ENCODE measurements around the gene NCAM1. TPM values are rescaled to one million over a fixed set of nuclear protein-coding genes. Genes with fewer than 3 reads are reported as not detected.

Gene NCAM1
- total RNA-seq, 1 donor from 2014 or later = 1.2 TPM

DNA sequence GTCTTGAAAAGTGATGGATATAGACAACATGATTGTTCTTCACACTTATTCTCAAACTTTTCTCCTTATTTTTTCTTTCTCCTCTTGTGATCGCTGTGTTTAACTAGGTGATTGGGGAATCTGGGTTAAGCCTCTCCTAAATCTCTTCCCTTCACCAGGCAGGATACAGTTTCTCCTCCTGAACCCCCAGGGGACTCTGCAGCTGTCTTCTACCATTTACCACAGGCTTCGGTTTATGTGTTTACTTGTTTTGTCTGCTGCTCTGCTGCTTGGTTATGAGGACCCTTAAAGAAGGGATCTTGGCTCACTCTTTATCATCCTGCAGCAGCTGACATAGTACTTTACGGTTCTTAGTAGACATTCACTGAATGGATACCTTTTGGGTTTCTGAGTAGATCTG is 124.2 kb downstream of the NCAM1 start:
- no peak for DNase-seq (ENCODE audit: low read depth in 2 of 2)

GRCh38 chr11:113087706-113088105 is 126.5 kb downstream of the NCAM1 start:
- DNase-seq (ENCODE audit: low read depth in 2 of 2) = no peak

GRCh38 chr11:113090716-113091480 is 129.7 kb downstream of the NCAM1 start:
- DNase-seq (ENCODE audit: low read depth in 2 of 2) = no peak

DNA sequence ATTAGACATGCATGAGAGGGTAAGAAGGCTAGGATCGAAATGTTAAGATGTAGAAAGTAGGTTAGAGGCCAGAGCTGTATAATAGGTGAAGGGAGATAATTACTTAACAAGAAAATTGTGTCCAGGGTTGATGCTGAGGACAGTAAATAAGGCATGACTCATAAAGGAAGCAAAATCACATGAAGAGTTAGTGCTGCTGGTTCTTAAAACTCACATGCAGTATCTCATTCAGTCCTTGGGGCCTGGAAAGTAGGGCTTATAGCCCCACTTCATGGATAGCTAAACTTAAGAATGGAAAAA is 130.2 kb downstream of the NCAM1 start:
- no peak for DNase-seq (ENCODE audit: low read depth in 2 of 2)

- no peak for DNase-seq (ENCODE audit: low read depth in 2 of 2)
Observed at GRCh38 chr11:113096648-113097047, 135.4 kb downstream of the NCAM1 start.

GRCh38 chr11:113103932-113104690 is 142.9 kb downstream of the NCAM1 start:
- DNase-seq (ENCODE audit: low read depth in 2 of 2) = no peak

DNA sequence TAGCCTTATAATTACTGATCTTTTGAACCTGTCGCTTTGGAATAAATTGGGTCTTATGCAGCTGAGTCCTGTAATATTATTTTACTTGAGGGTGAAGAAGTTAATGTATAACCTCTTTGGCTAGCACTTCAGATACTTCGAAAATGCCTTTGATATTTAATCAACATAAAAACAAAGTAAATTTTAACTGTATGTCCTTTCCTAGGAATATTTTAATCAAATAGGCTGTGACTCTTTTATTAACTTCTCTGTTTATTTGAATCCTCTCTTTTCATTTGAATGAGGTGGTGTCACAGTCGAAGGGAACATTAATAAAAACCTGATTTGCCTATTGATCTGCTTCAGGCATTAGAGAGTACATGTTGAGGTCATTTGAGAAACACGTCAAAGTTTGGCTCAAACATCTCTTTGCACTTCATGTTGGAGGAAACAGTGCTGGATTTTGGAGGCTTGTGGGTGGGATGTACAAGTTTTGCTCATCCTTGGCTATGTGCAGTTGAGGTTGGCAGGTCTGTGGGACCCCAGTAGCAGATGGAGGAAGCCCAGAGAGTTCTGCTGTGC is 143.6 kb downstream of the NCAM1 start:
- no peak for DNase-seq (ENCODE audit: low read depth in 2 of 2)

GRCh38 chr11:113105592-113105991 is 144.4 kb downstream of the NCAM1 start:
- DNase-seq (ENCODE audit: low read depth in 2 of 2) = no peak

GRCh38 chr11:113106507-113106906 is 145.3 kb downstream of the NCAM1 start:
- DNase-seq (ENCODE audit: low read depth in 2 of 2) = no peak

GRCh38 chr11:113110046-113110445 is 148.8 kb downstream of the NCAM1 start:
- DNase-seq (ENCODE audit: low read depth in 2 of 2) = no peak

DNA sequence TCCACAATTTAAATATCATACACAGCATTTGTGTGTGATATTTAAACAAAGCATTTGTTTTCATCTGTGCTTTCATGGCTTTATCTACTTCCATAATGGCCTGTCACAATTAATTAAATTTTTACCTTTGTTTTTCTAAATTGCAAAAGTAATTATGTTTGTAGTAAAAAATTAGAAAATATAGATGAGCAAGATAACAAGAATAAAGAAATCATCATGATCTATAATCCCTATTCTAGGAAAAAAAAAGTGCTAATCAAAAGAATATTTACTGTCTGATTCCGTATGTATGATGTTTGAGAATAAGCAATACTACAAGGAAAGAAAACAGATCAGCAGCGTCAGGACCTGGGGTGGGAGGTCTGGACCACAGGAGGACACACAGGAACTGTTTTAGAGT is 149.9 kb downstream of the NCAM1 start:
- no peak for DNase-seq (ENCODE audit: low read depth in 2 of 2)

DNA sequence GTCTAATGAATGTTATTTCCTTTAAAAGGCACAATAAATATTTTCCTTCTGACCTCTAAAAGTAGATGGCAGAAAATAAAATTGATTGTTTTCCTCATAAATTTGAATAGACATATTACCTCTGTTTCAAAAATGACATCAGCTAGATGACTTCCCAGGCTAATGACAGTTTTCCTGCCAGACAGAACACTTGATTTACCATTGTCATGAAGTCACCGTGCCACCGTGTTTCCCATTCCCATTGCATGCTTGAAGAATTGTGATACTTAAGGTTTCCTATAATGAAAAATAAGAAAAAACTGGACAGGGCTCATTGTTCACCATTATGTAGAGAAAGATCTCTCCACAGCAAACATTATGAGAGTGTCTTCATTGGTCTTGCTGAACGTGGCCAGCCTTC is 151.1 kb downstream of the NCAM1 start:
- DNase-seq (ENCODE audit: low read depth in 2 of 2) = no peak

DNA sequence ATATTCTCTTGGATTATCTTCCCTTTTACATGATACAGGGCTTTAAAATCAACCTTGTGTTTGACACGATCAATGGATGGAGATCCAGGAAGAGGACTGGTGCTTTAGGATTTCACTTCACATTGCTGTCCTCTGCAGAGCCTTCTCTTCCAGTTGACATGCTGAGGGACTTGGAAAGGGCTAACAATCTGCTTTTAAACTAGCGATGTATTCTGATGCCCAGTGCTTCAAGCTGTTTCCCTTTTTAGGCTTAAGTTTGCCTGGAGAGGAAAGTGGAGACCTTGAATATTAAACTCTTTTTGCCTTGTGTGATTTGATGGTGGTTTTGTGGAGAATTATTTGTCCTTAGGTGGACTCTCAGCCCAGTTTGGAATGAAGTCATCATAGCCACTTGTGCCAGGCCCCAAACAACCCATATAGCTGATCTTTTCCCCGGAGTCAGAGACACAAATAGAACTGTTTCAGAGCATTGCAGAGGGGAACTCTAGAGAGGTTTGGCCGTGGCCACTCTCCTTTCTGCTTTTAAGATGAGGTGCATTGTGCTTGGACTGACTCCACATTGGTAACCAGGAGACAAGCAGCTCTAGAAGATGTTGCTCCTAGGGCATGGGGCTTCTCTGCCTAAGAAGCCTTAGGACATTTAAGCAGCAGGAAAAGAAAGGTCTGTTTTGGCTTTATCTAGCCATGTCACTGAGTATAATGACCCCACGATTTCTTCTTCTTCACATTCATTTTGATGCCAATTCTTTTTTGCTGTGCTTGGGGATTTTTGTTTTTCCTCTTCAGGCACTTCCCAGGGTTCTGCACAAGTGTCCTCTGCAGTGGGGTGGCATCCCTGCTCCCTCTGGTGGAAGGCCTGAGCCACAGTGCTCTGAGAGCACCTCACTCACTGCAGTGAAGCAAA is 152.8 kb downstream of the NCAM1 start:
- DNase-seq (ENCODE audit: low read depth in 2 of 2) = peak; percentile 3 to 64

DNA sequence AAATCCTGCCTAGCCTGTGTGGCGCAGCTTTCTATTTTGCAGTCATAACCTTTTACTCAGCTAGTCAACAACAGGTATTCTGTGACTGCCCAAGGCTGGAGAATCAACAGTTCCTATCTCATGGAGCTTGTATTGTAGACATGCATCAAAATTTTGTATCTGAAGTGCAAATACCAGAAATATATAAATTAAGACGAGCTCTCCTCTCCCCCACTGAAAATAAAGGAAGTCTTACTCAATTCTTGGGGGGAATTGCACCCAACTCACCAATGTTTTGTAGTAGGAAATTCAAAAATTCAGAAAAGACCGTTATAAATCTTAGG is 153.4 kb downstream of the NCAM1 start:
- DNase-seq (ENCODE audit: low read depth in 2 of 2) = no peak

DNA sequence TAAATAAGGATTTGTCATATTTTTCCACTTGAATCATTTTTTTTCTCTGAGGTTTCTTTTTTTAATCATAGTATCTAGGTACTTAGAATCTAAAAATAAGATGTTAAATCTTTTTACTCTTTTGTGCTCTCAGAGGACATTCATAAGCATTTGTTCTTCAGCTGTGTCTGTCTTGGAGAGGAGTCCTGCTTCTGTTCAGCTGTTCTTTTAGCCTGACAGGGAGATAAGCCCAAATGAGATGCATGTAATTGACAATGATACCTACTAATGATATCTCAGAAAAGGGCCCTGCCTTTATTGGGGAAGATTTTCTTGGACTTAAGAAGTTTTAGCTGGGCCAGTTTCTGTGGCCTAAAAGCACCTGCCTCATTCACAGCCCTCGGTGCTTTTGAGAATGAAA is 156.9 kb downstream of the NCAM1 start:
- no peak for DNase-seq (ENCODE audit: low read depth in 2 of 2)

- DNase-seq (ENCODE audit: low read depth in 2 of 2) = peak in 1 of 2 donors; percentile 31
Observed at GRCh38 chr11:113119074-113119473, 157.9 kb downstream of the NCAM1 start.

GRCh38 chr11:113119966-113120736 is 158.9 kb downstream of the NCAM1 start:
- DNase-seq (ENCODE audit: low read depth in 2 of 2) = no peak

- DNase-seq (ENCODE audit: low read depth in 2 of 2) = no peak
Observed at GRCh38 chr11:113121746-113122145, 160.5 kb downstream of the NCAM1 start.

- no peak for DNase-seq (ENCODE audit: low read depth in 2 of 2)
Observed at GRCh38 chr11:113124006-113124405, 162.8 kb downstream of the NCAM1 start.

- no peak for DNase-seq (ENCODE audit: low read depth in 2 of 2)
Observed at GRCh38 chr11:113124578-113124977, 163.4 kb downstream of the NCAM1 start.

All from lung microvascular endothelial cell (primary cell).